Measurements from ENCODE around the gene CYBC1.

The CYBC1 gene

DNA sequence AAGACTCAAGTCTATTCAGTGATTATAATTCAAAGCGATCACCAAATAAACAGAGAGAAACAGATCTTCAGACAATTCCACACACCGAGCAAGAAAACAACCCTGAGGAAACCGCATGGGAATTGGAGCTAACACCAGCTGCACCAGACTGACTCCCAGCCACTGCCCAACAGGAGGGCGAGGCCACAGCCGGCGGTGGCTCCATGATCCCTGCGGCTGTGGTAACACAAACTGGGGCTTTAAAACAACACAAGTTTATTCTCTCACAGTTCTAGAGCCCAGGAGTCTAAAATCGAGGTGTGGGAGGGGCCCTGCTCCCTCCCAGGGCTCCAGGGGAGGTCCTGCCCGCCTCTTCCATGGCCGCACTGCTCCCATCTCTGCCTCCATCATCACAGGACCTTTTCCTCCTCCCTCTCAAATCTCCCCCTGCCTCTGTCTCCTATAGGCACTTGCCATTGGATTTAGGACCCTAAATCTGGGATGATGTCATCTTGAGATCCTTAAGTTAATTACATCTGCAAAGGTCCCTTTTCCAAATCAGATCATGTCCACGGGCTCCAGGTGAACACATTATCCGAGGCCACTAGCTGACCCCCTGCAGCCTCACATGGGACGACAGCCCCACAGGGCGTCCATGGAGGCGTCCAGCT is 42.1 kb downstream of the CYBC1 start:
- no peak for DNase-seq (ENCODE audit: low read depth in 1 of 2, low spot score in 1 of 2)
- TF ChIP-seq, protein P1, sequence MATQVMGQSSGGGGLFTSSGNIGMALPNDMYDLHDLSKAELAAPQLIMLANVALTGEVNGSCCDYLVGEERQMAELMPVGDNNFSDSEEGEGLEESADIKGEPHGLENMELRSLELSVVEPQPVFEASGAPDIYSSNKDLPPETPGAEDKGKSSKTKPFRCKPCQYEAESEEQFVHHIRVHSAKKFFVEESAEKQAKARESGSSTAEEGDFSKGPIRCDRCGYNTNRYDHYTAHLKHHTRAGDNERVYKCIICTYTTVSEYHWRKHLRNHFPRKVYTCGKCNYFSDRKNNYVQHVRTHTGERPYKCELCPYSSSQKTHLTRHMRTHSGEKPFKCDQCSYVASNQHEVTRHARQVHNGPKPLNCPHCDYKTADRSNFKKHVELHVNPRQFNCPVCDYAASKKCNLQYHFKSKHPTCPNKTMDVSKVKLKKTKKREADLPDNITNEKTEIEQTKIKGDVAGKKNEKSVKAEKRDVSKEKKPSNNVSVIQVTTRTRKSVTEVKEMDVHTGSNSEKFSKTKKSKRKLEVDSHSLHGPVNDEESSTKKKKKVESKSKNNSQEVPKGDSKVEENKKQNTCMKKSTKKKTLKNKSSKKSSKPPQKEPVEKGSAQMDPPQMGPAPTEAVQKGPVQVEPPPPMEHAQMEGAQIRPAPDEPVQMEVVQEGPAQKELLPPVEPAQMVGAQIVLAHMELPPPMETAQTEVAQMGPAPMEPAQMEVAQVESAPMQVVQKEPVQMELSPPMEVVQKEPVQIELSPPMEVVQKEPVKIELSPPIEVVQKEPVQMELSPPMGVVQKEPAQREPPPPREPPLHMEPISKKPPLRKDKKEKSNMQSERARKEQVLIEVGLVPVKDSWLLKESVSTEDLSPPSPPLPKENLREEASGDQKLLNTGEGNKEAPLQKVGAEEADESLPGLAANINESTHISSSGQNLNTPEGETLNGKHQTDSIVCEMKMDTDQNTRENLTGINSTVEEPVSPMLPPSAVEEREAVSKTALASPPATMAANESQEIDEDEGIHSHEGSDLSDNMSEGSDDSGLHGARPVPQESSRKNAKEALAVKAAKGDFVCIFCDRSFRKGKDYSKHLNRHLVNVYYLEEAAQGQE (IDR thresholded peaks at IDR 0.05; ENCODE audit: insufficient replicate concordance, low read depth), result no peak
- no peak for TF ChIP-seq SPI1 (IDR thresholded peaks at IDR 0.05; ENCODE audit: borderline replicate concordance, low read depth)
- TF ChIP-seq, protein P2, sequence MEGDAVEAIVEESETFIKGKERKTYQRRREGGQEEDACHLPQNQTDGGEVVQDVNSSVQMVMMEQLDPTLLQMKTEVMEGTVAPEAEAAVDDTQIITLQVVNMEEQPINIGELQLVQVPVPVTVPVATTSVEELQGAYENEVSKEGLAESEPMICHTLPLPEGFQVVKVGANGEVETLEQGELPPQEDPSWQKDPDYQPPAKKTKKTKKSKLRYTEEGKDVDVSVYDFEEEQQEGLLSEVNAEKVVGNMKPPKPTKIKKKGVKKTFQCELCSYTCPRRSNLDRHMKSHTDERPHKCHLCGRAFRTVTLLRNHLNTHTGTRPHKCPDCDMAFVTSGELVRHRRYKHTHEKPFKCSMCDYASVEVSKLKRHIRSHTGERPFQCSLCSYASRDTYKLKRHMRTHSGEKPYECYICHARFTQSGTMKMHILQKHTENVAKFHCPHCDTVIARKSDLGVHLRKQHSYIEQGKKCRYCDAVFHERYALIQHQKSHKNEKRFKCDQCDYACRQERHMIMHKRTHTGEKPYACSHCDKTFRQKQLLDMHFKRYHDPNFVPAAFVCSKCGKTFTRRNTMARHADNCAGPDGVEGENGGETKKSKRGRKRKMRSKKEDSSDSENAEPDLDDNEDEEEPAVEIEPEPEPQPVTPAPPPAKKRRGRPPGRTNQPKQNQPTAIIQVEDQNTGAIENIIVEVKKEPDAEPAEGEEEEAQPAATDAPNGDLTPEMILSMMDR (IDR thresholded peaks at IDR 0.05; ENCODE audit: insufficient read depth, low read length), result no peak
- no peak for TF ChIP-seq GABPA (IDR thresholded peaks at IDR 0.05; ENCODE audit: low read depth)
- no peak for TF ChIP-seq POLR2AphosphoS5 (IDR thresholded peaks at IDR 0.05; ENCODE audit: low read depth)
- no peak overlapping the region for H3K27ac ChIP-seq (replicated peaks)
- H3K27me3 ChIP-seq (ENCODE audit: insufficient read depth, poor library complexity, severe bottlenecking), result no peaks in the 10 kb centered on the region
- H3K4me3 ChIP-seq (replicated peaks; ENCODE audit: insufficient read depth, low read length), result no peak overlapping the region

DNA sequence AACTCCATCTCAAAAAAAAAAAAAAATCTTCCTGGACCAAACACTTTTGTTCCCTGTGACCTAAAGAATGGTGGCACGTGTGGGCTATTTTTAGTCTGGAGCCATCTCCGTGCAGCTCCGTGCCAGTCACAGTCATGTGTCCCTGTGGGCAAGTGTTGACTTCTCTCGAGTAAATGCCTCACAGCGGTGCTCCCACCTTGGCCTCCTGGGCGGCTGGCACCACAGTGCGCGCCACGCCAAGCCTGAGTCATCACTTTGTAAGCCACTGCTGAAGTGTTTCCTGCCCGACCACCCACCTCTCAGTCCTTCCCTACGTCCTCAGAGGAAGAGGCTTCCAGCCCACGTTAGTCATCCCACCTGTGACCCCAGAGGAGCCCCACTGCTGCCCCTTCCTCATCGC is 43.3 kb downstream of the CYBC1 start:
- H3K27ac ChIP-seq (replicated peaks), result no peak overlapping the region
- TF ChIP-seq SPI1 (IDR thresholded peaks at IDR 0.05; ENCODE audit: borderline replicate concordance, low read depth), result no peak
- TF ChIP-seq, protein P2 (IDR thresholded peaks at IDR 0.05; ENCODE audit: insufficient read depth, low read length), result no peak
- DNase-seq (ENCODE audit: low read depth in 1 of 2, low spot score in 1 of 2), result no peak
- H3K4me3 ChIP-seq (replicated peaks; ENCODE audit: insufficient read depth, low read length), result no peak overlapping the region
- no peaks in the 10 kb centered on the region for H3K27me3 ChIP-seq (ENCODE audit: insufficient read depth, poor library complexity, severe bottlenecking)

DNA sequence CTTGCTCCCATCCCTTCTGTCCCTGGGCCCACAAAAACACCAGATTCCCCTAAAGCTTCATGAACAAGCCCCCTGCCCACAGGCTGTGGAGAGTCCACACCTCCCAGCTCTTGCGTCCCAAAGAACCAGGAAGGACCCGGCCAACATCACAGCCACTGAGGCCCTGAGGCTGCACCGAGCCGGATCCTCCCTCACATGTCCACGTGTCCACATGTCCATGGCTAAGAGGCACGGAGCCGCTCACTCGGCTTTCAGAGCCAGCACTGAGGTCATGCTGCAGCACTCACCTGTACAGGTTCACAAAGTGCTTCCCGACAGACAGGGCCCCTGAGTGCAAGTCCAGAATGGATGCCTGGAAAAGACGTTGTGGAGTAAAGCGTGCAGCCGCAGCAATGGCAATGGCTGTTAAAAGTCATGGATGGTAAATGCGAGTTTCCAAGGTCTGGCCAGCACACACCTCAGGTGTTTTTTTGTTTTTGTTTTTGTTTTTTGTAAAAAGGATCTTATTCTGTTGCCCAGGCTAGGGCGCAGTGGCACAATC is 44.4 kb downstream of the CYBC1 start:
- Histone ChIP-seq H3K4me3 (replicated peaks; ENCODE audit: insufficient read depth, low read length) (no peak overlapping the region), H3K27me3 (ENCODE audit: insufficient read depth, poor library complexity, severe bottlenecking) (no peaks in the 10 kb centered on the region), H3K27ac (replicated peaks) (no peak overlapping the region)
- DNase-seq (ENCODE audit: low read depth in 1 of 2, low spot score in 1 of 2), result no peak
- TF ChIP-seq, protein P2 (IDR thresholded peaks at IDR 0.05; ENCODE audit: insufficient read depth, low read length), result no peak
- TF ChIP-seq POLR2AphosphoS5 (IDR thresholded peaks at IDR 0.05; ENCODE audit: low read depth), result no peak
- TF ChIP-seq, protein P1 (IDR thresholded peaks at IDR 0.05; ENCODE audit: insufficient replicate concordance, low read depth), result no peak
- no peak for TF ChIP-seq GABPA (IDR thresholded peaks at IDR 0.05; ENCODE audit: low read depth)
- no peak for TF ChIP-seq SPI1 (IDR thresholded peaks at IDR 0.05; ENCODE audit: borderline replicate concordance, low read depth)

DNA sequence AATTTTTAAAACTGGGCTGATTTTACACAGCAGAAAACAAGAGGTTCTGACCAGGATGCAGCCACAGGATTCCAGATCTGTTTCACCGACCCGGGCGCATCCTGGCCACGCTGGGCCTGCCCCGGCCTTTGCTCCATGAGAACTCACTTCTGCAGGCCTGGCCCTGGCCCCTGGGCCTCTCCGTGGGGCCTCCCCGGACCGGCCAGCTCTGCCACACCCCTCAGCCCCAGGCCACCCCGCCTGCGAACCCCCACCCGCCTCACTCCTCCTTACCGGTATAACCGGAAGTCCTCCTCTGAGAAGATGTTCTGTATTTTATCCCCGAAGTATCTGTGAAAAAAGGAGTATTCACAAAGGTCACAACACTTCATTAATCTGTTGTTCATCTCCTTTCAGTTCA is 45.5 kb downstream of the CYBC1 start:
- Histone ChIP-seq H3K4me3 (replicated peaks; ENCODE audit: insufficient read depth, low read length) (no peak overlapping the region), H3K27me3 (ENCODE audit: insufficient read depth, poor library complexity, severe bottlenecking) (no peaks in the 10 kb centered on the region), H3K27ac (replicated peaks) (no peak overlapping the region)
- TF ChIP-seq, protein P2 (IDR thresholded peaks at IDR 0.05; ENCODE audit: insufficient read depth, low read length), result no peak
- TF ChIP-seq, protein P1 (IDR thresholded peaks at IDR 0.05; ENCODE audit: insufficient replicate concordance, low read depth), result no peak
- no peak for TF ChIP-seq POLR2AphosphoS5 (IDR thresholded peaks at IDR 0.05; ENCODE audit: low read depth)
- no peak for TF ChIP-seq GABPA (IDR thresholded peaks at IDR 0.05; ENCODE audit: low read depth)
- TF ChIP-seq SPI1 (IDR thresholded peaks at IDR 0.05; ENCODE audit: borderline replicate concordance, low read depth), result no peak
- no peak for DNase-seq (ENCODE audit: low read depth in 1 of 2, low spot score in 1 of 2)

Data from HL-60 (cell line).